K562 (cell line): ENCODE data around the gene SLA2. TPM values are rescaled to one million over a fixed set of nuclear protein-coding genes. Genes with fewer than 3 reads are reported as not detected.

ENCODE experiments used
- BRD4 ChIP-seq: fragments of 200-600 bp; sonication (generic); IDR thresholded peaks from 2 replicates; pipeline ENCODE4 v1.6.1; 2017; ENCODE audit warnings: inconsistent platforms
- CBFA2T3 ChIP-seq: fragments of 450-650 bp; IDR thresholded peaks from 2 replicates; pipeline ENCODE4 v1.6.1; 2017
- CHD1 ChIP-seq: fragments of 200-600 bp; sonication (generic); IDR thresholded peaks from one replicate; pipeline ENCODE4 v1.6.1; 2012; ENCODE audit warnings: mild to moderate bottlenecking, moderate library complexity, low read length, inconsistent platforms
- ETV6 ChIP-seq, 3 experiments: fragments of 150-350 bp in 1 of 3; sonication (generic) in 1 of 3; formaldehyde crosslinking in 1 of 3; IDR thresholded peaks; 2 replicates each; pipeline versions ENCODE4 v1.6.1 to v1.8.0; 2014 to 2022; ENCODE audit warnings: borderline replicate concordance in 2 of 3, low read depth in 2 of 3, antibody characterized with exemption in 1 of 3, low read length in 1 of 3, mild to moderate bottlenecking in 1 of 3, missing genetic modification reagents in 1 of 3
- FOS ChIP-seq: IDR thresholded peaks from 3 replicates; pipeline ENCODE4 v1.6.1; 2011; ENCODE audit not compliant: insufficient read length; ENCODE audit errors: extremely low read depth
- FOSL1 ChIP-seq: fragments of 200-800 bp; sonication (Bioruptor generic); conservative IDR thresholded peaks from 2 replicates; pipeline ENCODE4 v1.6.1; 2016; ENCODE audit warnings: missing genetic modification characterization, missing compliant biosample characterization
- GABPA ChIP-seq: fragments of 200-800 bp; sonication (Bioruptor generic); conservative IDR thresholded peaks from 2 replicates; pipeline ENCODE4 v1.6.1; 2016; ENCODE audit warnings: low read depth, missing genetic modification characterization, missing compliant biosample characterization
- HDAC2 ChIP-seq: fragments of 450-650 bp; IDR thresholded peaks from 2 replicates; pipeline ENCODE4 v1.6.1; 2016; ENCODE audit warnings: mild to moderate bottlenecking
- HNRNPK ChIP-seq: fragments of 200-400 bp; formaldehyde crosslinking; IDR thresholded peaks from one replicate; pipeline ENCODE4 v1.6.1; 2018; ENCODE audit warnings: mild to moderate bottlenecking, low read depth, low read length; ENCODE audit not compliant: poor library complexity, severe bottlenecking
- ILF3 ChIP-seq: fragments of 450-650 bp; IDR thresholded peaks from 2 replicates; pipeline ENCODE4 v1.6.1; 2018; ENCODE audit warnings: antibody characterized with exemption, mild to moderate bottlenecking, moderate library complexity, borderline replicate concordance
- MAFF ChIP-seq: IDR thresholded peaks from 2 replicates; pipeline ENCODE4 v1.6.1; 2012; ENCODE audit warnings: low read length, improper control_type of control experiment
- NFXL1 ChIP-seq: fragments of 450-650 bp; formaldehyde crosslinking; IDR thresholded peaks from 2 replicates; pipeline ENCODE4 v1.4.0; 2021; ENCODE audit warnings: mild to moderate bottlenecking
- POLR2G ChIP-seq: fragments of 200-400 bp; formaldehyde crosslinking; IDR thresholded peaks from 2 replicates; pipeline ENCODE4 v1.6.1; 2017; ENCODE audit warnings: low read depth, mild to moderate bottlenecking, antibody characterized with exemption, low read length, moderate library complexity
- RBM25 ChIP-seq: fragments of 200-400 bp; formaldehyde crosslinking; IDR thresholded peaks from 2 replicates; pipeline ENCODE4 v1.6.1; 2018; ENCODE audit warnings: low read length, low read depth, moderate library complexity; ENCODE audit not compliant: severe bottlenecking
- RBM39 ChIP-seq: fragments of 200-400 bp; formaldehyde crosslinking; optimal IDR thresholded peaks from 2 replicates; pipeline ENCODE3; 2018; ENCODE audit warnings: low read depth, low read length
- SMAD4 ChIP-seq: fragments of 250-450 bp; sonication (Bioruptor Pico); conservative IDR thresholded peaks from 2 replicates; pipeline ENCODE4 v1.8.0; 2021; ENCODE audit warnings: inconsistent platforms, mild to moderate bottlenecking, moderate library complexity
- TAL1 ChIP-seq: fragments of 450-650 bp; IDR thresholded peaks from 2 replicates; pipeline ENCODE4 v1.6.1; 2016; ENCODE audit warnings: mild to moderate bottlenecking
- ZBTB17 ChIP-seq: fragments of 450-650 bp; formaldehyde crosslinking; IDR thresholded peaks from 2 replicates; pipeline ENCODE4 v1.4.0; 2020; ENCODE audit warnings: mild to moderate bottlenecking
- ZNF644 ChIP-seq: fragments of 200-800 bp; sonication (Bioruptor generic); IDR thresholded peaks from 2 replicates; pipeline ENCODE4 v1.6.1; 2016; ENCODE audit warnings: low read depth, missing genetic modification characterization, missing compliant biosample characterization
- polyA plus RNA-seq, 8 experiments: library from polyadenylated mRNA; depleted of rRNA in 4 of 8; stranded (reverse) in 5 of 8; unstranded in 3 of 8; fragments of >200 nt; fragmentation: Nextera tagmentation in 2 of 8; fragmentation: Illumina TruSeq in 1 of 8; extraction: Ambion mirVana in 2 of 8; extraction: Trizol in 1 of 8; gene quantifications; 2 replicates each; pipeline versions ENCODE4 v1.2.1 to v1.2.3, GENCODE V29; 2011 to 2014; ENCODE audit warnings: inconsistent platforms in 1 of 8, missing spikeins in 1 of 8
- total RNA-seq, 7 experiments: library from RNA; depleted of rRNA in 6 of 7; stranded (reverse); fragments of >200 nt in 6 of 7; fragmentation: Illumina TruSeq in 2 of 7; extraction: Trizol in 2 of 7; gene quantifications; 2 replicates each; pipeline versions ENCODE4 v1.2.1 to v1.2.3, GENCODE V29; 2011 to 2021; ENCODE audit warnings: low replicate concordance in 1 of 7
- TF ChIP-seq, protein P1 (sequence below): fragments of 450-650 bp; IDR thresholded peaks from 2 replicates; pipeline ENCODE4 v1.6.1; 2016; ENCODE audit warnings: missing biosample characterization, missing genetic modification characterization
- TF ChIP-seq, protein P2 (sequence below): fragments of 250-450 bp; sonication (Bioruptor Pico); IDR thresholded peaks from 2 replicates; pipeline ENCODE4 v1.9.0; 2021; ENCODE audit warnings: mild to moderate bottlenecking
- TF ChIP-seq, protein P3 (sequence below): fragments of 450-650 bp; conservative IDR thresholded peaks from 2 replicates; pipeline ENCODE4 v1.6.1; 2016; ENCODE audit warnings: missing genetic modification characterization, low read depth, mild to moderate bottlenecking, control low read depth, missing compliant biosample characterization

SLA2 gene
- total and polyA plus RNA-seq, 9 of the 15 experiments (the other 6 are each of a cell fraction or from before 2014, with no cell fraction given): 0.07 TPM; not detected in 7

DNA sequence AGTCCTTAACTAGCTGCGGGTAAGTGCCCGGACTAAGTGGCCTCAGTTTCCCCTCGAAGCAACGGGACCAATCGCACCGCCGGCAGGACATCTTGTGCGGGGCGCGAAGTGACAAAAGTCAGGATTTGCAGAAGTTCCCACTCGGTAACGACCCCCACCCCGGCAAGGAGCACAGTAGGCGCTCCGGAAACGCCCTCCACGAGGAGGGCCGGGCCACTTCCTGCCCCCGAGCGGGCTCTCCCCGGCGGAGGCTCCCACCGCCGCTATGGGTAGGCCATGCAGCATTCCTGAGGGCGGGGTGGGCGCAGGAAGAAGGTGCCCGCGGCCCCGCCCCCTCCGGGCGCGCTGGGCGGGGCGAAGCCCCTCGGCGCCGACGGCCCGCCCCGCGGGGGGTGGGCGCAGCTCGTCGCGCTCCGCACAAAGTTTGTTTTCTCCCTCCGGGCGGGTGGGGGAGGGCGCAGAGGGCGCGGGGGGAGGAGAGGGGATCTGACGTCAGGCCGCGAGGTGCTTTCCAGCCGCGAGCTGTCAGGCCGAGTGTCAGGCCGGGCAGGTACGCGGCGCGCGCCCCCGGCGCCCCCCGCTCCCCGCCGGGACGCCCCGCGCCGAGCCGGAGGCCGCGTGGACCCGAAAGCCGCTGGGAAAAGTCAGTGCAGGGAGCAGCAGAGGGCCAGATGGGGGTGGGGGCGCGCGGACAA lies 72.7 kb downstream of the SLA2 start, which contains the start of gene TGIF2 (continued):
- TF ChIP-seq CHD1: peak; percentile 0
- no peak for TF ChIP-seq ETV6 (IDR thresholded peaks at IDR 0.05; ENCODE audit: borderline replicate concordance in 1 of 2, low read depth in 2 of 2, low read length in 1 of 2)
- TF ChIP-seq ETV6 (CRISPR knock-in tag; IDR thresholded peaks at IDR 0.05; ENCODE audit: borderline replicate concordance): no peak
- no peak for TF ChIP-seq TAL1
- no peak for TF ChIP-seq CBFA2T3
- TF ChIP-seq RBM39: no peak
- no peak for TF ChIP-seq ZNF644 (tag)
- no peak for TF ChIP-seq ILF3
- TF ChIP-seq SMAD4 (CRISPR knock-in tag): peak; percentile 63
- peak; percentile 87 for TF ChIP-seq POLR2G
- no peak; the same call in none of the 2 replicates for TF ChIP-seq ZBTB17
- TF ChIP-seq, protein P1, sequence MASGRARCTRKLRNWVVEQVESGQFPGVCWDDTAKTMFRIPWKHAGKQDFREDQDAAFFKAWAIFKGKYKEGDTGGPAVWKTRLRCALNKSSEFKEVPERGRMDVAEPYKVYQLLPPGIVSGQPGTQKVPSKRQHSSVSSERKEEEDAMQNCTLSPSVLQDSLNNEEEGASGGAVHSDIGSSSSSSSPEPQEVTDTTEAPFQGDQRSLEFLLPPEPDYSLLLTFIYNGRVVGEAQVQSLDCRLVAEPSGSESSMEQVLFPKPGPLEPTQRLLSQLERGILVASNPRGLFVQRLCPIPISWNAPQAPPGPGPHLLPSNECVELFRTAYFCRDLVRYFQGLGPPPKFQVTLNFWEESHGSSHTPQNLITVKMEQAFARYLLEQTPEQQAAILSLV (tag): no peak
- TF ChIP-seq MAFF: no peak
- TF ChIP-seq RBM25: no peak
- TF ChIP-seq FOS: no peak
- TF ChIP-seq GABPA: peak; percentile 86
- no peak for TF ChIP-seq HNRNPK
- no peak for TF ChIP-seq NFXL1 (CRISPR knock-in tag)
- no peak for TF ChIP-seq BRD4
- TF ChIP-seq, protein P2, sequence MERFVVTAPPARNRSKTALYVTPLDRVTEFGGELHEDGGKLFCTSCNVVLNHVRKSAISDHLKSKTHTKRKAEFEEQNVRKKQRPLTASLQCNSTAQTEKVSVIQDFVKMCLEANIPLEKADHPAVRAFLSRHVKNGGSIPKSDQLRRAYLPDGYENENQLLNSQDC (CRISPR knock-in tag): no peak
- no peak for TF ChIP-seq HDAC2
- TF ChIP-seq, protein P3, sequence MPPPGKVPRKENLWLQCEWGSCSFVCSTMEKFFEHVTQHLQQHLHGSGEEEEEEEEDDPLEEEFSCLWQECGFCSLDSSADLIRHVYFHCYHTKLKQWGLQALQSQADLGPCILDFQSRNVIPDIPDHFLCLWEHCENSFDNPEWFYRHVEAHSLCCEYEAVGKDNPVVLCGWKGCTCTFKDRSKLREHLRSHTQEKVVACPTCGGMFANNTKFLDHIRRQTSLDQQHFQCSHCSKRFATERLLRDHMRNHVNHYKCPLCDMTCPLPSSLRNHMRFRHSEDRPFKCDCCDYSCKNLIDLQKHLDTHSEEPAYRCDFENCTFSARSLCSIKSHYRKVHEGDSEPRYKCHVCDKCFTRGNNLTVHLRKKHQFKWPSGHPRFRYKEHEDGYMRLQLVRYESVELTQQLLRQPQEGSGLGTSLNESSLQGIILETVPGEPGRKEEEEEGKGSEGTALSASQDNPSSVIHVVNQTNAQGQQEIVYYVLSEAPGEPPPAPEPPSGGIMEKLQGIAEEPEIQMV (tag): no peak
- peak; percentile 44; the same call in 1 of the 2 replicates for TF ChIP-seq FOSL1 (tag)
